ENCODE results near the gene CLUH.

- TF ChIP-seq, protein P1, sequence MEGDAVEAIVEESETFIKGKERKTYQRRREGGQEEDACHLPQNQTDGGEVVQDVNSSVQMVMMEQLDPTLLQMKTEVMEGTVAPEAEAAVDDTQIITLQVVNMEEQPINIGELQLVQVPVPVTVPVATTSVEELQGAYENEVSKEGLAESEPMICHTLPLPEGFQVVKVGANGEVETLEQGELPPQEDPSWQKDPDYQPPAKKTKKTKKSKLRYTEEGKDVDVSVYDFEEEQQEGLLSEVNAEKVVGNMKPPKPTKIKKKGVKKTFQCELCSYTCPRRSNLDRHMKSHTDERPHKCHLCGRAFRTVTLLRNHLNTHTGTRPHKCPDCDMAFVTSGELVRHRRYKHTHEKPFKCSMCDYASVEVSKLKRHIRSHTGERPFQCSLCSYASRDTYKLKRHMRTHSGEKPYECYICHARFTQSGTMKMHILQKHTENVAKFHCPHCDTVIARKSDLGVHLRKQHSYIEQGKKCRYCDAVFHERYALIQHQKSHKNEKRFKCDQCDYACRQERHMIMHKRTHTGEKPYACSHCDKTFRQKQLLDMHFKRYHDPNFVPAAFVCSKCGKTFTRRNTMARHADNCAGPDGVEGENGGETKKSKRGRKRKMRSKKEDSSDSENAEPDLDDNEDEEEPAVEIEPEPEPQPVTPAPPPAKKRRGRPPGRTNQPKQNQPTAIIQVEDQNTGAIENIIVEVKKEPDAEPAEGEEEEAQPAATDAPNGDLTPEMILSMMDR (IDR thresholded peaks at IDR 0.05; ENCODE audit: low read depth, low read length) = no peak
- TF ChIP-seq, protein P2, sequence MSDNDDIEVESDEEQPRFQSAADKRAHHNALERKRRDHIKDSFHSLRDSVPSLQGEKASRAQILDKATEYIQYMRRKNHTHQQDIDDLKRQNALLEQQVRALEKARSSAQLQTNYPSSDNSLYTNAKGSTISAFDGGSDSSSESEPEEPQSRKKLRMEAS (IDR thresholded peaks at IDR 0.05; ENCODE audit: low read depth, low read length) = no peak
Observed at GRCh38 chr17:2694381-2695242, 17.0 kb downstream of the CLUH start.

All from NB4 (cell line).